ENCODE results near the gene MGP.

MGP gene

GRCh38 chr12:14840616-14841015 lies 45.0 kb downstream of the MGP start:
- Histone ChIP-seq H3K4me3 (ENCODE audit: low read depth in 1 of 2, low read length in 2 of 2) (no peak overlapping the region), H3K4me1 (ENCODE audit: insufficient read depth, low read length) (peaks cover 10% of the 10 kb centered on the region), H3K27ac (ENCODE audit: low read depth, low read length) (no peak overlapping the region), H3K36me3 (ENCODE audit: insufficient read depth, low read length) (no peaks in the 10 kb centered on the region), H3K9ac (ENCODE audit: low read length) (no peak overlapping the region), H3K9me3 (ENCODE audit: low read length) (no peaks in the 10 kb centered on the region), H3K27me3 (ENCODE audit: control insufficient read depth in 1 of 2, insufficient read depth in 2 of 2, low read length in 2 of 2) (no peaks in the 10 kb centered on the region)

GRCh38 chr12:14839262-14839661 lies 46.4 kb downstream of the MGP start:
- Histone ChIP-seq H3K9ac (ENCODE audit: low read length) (no peak overlapping the region), H3K9me3 (ENCODE audit: low read length) (no peaks in the 10 kb centered on the region), H3K36me3 (ENCODE audit: insufficient read depth, low read length) (no peaks in the 10 kb centered on the region), H3K4me1 (ENCODE audit: insufficient read depth, low read length) (peaks cover 10% of the 10 kb centered on the region), H3K27ac (ENCODE audit: low read depth, low read length) (no peak overlapping the region), H3K4me3 (ENCODE audit: low read depth in 1 of 2, low read length in 2 of 2) (no peak overlapping the region), H3K27me3 (ENCODE audit: control insufficient read depth in 1 of 2, insufficient read depth in 2 of 2, low read length in 2 of 2) (no peaks in the 10 kb centered on the region)

- Histone ChIP-seq H3K4me1 (ENCODE audit: insufficient read depth, low read length) (peaks cover 3% of the 10 kb centered on the region), H3K9me3 (ENCODE audit: low read length) (no peaks in the 10 kb centered on the region), H3K4me3 (ENCODE audit: low read depth in 1 of 2, low read length in 2 of 2) (no peak overlapping the region), H3K36me3 (ENCODE audit: insufficient read depth, low read length) (no peaks in the 10 kb centered on the region), H3K27me3 (ENCODE audit: control insufficient read depth in 1 of 2, insufficient read depth in 2 of 2, low read length in 2 of 2) (no peaks in the 10 kb centered on the region), H3K9ac (ENCODE audit: low read length) (no peak overlapping the region), H3K27ac (ENCODE audit: low read depth, low read length) (no peak overlapping the region)
Measured at GRCh38 chr12:14836336-14837210, 49.1 kb downstream of the MGP start.

- no peak overlapping the region for H3K9ac ChIP-seq (ENCODE audit: low read length)
- no peaks in the 10 kb centered on the region for H3K9me3 ChIP-seq (ENCODE audit: low read length)
- no peak overlapping the region for H3K27ac ChIP-seq (ENCODE audit: low read depth, low read length)
- H3K4me3 ChIP-seq (ENCODE audit: low read depth in 1 of 2, low read length in 2 of 2) = no peak overlapping the region
- no peaks in the 10 kb centered on the region for H3K27me3 ChIP-seq (ENCODE audit: control insufficient read depth in 1 of 2, insufficient read depth in 2 of 2, low read length in 2 of 2)
- H3K36me3 ChIP-seq (ENCODE audit: insufficient read depth, low read length) = no peaks in the 10 kb centered on the region
- no peaks in the 10 kb centered on the region for H3K4me1 ChIP-seq (ENCODE audit: insufficient read depth, low read length)
Measured at GRCh38 chr12:14834509-14834908, 51.1 kb downstream of the MGP start.

DNA sequence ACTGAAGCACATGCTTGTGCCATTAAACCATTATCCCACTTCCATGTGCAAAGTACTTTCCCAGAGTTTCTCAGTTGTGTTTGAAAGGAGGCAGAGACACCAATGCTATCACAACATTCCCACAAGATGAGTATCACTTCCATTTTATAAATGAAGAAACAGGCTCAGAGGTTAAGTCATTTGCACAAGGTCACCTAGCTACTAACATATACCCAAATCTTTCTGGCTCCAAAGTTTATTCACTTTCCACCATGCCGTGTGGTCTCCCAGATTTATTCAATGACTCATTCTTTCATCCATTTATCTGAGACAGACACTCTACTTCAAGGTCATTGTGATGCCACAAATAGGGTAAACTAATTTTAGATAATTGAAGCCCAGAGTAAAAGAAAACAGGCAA lies 51.7 kb downstream of the MGP start:
- H3K9ac ChIP-seq (ENCODE audit: low read length) = no peak overlapping the region
- no peaks in the 10 kb centered on the region for H3K4me1 ChIP-seq (ENCODE audit: insufficient read depth, low read length)
- no peak overlapping the region for H3K4me3 ChIP-seq (ENCODE audit: low read depth in 1 of 2, low read length in 2 of 2)
- no peaks in the 10 kb centered on the region for H3K36me3 ChIP-seq (ENCODE audit: insufficient read depth, low read length)
- H3K9me3 ChIP-seq (ENCODE audit: low read length) = no peaks in the 10 kb centered on the region
- no peak overlapping the region for H3K27ac ChIP-seq (ENCODE audit: low read depth, low read length)
- H3K27me3 ChIP-seq (ENCODE audit: control insufficient read depth in 1 of 2, insufficient read depth in 2 of 2, low read length in 2 of 2) = no peaks in the 10 kb centered on the region

DNA sequence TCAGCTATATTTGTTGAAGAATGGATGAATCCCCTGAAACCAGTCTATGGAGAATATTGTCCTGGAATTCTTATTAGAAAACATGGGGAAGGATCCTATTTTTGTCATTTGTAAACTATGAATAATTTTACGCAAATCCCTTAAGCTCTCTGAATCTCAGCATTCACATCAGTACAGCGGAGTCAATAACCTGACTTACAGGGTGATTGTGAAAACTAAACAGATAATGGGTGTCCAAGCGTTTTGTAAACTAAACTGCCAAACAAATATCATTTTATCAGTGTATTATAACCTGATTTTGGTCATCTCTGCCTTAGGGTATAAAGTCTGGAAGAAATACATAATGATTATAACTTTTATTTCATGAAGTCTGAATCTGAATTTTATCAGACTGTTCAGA lies 52.3 kb downstream of the MGP start:
- no peaks in the 10 kb centered on the region for H3K36me3 ChIP-seq (ENCODE audit: insufficient read depth, low read length)
- no peak overlapping the region for H3K9ac ChIP-seq (ENCODE audit: low read length)
- no peak overlapping the region for H3K4me3 ChIP-seq (ENCODE audit: low read depth in 1 of 2, low read length in 2 of 2)
- no peaks in the 10 kb centered on the region for H3K27me3 ChIP-seq (ENCODE audit: control insufficient read depth in 1 of 2, insufficient read depth in 2 of 2, low read length in 2 of 2)
- no peaks in the 10 kb centered on the region for H3K9me3 ChIP-seq (ENCODE audit: low read length)
- H3K4me1 ChIP-seq (ENCODE audit: insufficient read depth, low read length) = no peaks in the 10 kb centered on the region
- no peak overlapping the region for H3K27ac ChIP-seq (ENCODE audit: low read depth, low read length)
